ENCODE measurements around the gene SMAGP.
"Not testable (repeated sequence)": the region's sequence is repeated elsewhere in the genome, so short reads cannot be mapped to it uniquely, and the experiment has no call there.

SMAGP gene

DNA sequence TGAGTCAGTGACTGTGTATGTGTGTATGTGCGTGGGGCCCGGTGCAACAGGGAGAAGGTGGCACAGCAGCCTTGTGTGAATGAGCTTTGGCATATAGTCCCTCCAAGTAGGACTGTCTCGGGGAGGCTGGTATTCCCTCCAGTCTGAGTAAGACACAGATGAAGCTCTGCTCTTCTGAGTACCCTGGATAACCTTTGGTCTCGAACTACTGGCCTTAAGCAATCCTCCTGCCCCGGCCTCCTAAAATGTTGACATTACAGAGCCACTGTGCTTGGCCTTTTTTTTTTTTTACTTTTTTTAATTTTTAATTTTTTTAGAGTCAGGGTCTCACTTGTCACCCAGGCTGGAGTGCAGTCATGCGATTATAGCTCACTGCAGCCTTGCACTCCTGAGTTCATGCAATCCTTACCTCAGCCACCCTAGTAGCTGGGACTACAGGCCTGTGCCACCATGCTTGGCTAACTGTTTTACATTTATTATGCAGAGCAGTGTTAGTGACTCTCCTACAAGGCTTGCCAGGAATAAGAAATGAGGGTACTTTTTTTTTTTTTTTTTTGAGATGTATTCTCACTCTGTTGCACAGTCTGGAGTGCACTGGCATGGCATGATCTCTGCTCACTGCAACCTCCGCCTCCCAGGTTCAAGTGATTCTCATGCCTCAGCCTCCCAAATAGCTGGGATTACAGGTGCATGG, 41.0 kb downstream of the SMAGP start:
- DNase-seq (ENCODE audit: low read depth) = no peak
- H3K4me3 ChIP-seq (ENCODE audit: low read depth, low read length) = no peak overlapping the region
- TF ChIP-seq, protein P1, sequence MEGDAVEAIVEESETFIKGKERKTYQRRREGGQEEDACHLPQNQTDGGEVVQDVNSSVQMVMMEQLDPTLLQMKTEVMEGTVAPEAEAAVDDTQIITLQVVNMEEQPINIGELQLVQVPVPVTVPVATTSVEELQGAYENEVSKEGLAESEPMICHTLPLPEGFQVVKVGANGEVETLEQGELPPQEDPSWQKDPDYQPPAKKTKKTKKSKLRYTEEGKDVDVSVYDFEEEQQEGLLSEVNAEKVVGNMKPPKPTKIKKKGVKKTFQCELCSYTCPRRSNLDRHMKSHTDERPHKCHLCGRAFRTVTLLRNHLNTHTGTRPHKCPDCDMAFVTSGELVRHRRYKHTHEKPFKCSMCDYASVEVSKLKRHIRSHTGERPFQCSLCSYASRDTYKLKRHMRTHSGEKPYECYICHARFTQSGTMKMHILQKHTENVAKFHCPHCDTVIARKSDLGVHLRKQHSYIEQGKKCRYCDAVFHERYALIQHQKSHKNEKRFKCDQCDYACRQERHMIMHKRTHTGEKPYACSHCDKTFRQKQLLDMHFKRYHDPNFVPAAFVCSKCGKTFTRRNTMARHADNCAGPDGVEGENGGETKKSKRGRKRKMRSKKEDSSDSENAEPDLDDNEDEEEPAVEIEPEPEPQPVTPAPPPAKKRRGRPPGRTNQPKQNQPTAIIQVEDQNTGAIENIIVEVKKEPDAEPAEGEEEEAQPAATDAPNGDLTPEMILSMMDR (conservative IDR thresholded peaks at IDR 0.05; ENCODE audit: low read depth, low read length) = no peak

DNA sequence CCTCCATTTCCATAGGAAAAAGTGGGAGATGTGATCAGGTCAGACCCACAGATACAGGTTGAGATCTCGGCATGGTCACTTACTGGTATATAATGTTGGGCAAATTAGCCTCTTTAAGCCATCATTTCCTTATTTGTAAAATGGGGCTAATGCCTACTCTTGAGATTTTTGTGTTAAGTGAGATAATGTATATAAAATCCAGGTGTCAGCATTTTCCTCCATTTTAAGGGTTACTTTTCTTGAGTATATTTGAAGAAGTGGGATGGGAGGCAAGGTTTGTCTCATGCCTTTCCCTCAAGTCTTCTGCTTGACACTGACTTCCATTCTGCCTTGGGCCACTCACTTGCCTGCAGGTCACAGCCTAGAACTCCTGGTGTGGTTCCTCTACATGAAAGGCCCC, 42.3 kb downstream of the SMAGP start:
- no peak overlapping the region for H3K4me3 ChIP-seq (ENCODE audit: low read depth, low read length)
- DNase-seq (ENCODE audit: low read depth) = no peak
- TF ChIP-seq, protein P1 (conservative IDR thresholded peaks at IDR 0.05; ENCODE audit: low read depth, low read length) = no peak

DNA sequence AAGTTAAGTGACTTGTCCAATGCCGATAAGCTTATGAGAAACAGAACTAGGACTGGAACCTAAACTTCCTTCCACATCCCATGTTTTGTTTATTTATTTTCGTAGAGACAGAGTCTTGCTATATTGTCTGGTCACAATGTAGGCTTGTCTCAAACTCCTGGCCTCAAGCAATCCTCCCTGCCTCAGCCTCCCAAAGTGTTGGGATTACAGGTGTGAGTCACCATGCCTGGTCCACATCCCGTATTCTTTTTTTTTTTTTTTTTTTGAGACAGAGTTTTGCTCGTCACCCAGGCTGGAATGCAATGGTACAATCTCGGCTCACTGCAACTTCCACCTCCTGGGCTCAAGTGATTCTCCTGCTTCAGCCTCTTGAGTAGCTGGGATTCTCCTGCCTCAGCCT, 43.1 kb downstream of the SMAGP start:
- not testable (repeated sequence) for DNase-seq (ENCODE audit: low read depth); H3K4me3 ChIP-seq (ENCODE audit: low read depth, low read length)

DNA sequence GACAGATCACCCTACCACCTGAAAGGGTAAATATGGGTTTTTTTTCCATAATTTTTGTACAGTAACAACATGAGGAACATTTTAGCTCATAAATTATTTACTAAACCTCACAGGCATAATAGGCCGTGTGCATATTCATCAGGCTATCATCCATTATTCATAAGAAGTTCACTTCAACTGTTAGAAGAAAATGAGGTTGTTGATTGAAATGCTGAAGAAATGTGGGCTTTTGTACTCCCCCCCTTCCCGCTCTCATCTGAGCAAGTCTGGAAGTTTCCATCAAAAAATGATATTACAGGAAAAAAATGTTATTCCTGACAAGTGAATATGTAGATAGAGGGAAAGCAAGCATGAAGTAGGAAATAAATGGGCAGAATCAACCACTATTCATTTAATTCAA, 44.4 kb downstream of the SMAGP start:
- no peak overlapping the region for H3K4me3 ChIP-seq (ENCODE audit: low read depth, low read length)
- TF ChIP-seq, protein P1 (conservative IDR thresholded peaks at IDR 0.05; ENCODE audit: low read depth, low read length) = no peak
- no peak for DNase-seq (ENCODE audit: low read depth)

DNA sequence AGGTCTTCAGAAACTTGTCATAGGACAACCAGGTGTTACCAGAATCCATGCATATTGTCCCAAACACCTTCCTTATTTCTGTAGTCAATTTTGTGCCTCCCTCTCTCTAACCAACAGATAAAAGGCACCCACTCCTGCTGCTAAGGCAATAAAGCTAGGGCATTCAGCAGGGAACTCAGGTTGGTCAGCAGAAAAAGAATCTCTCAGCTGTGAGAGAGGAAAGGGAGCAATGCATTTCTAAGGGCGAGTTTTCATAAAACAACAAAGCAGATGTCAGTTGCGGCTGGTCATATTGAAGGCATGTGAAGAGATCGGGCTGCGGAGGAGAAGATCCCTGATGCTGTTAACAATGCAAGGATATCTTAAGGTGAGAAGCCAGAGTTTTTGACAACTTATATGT, 45.0 kb downstream of the SMAGP start:
- H3K4me3 ChIP-seq (ENCODE audit: low read depth, low read length) = no peak overlapping the region
- no peak for DNase-seq (ENCODE audit: low read depth)
- TF ChIP-seq, protein P1 (conservative IDR thresholded peaks at IDR 0.05; ENCODE audit: low read depth, low read length) = no peak

DNA sequence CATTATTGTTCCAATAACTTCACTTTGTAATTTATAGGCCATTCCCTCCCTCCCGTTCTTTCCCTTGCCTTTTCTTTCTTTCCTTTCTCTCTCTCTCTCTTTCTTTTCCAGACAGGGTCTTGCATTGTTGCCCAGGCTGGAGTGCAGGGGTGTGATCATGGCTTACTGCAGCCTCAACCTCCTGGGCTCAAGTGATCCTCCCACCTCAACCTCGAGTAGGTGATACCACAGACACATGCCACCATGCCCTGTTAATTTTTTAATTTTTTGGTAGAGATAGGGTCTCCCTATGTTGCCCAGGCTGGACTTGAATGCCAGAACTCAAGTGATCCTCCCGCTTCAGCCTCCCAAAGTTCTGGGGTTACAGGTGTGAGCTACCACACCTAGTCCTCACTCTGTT, 45.6 kb downstream of the SMAGP start:
- DNase-seq (ENCODE audit: low read depth) = no peak
- no peak overlapping the region for H3K4me3 ChIP-seq (ENCODE audit: low read depth, low read length)
- TF ChIP-seq, protein P1 (conservative IDR thresholded peaks at IDR 0.05; ENCODE audit: low read depth, low read length) = no peak

DNA sequence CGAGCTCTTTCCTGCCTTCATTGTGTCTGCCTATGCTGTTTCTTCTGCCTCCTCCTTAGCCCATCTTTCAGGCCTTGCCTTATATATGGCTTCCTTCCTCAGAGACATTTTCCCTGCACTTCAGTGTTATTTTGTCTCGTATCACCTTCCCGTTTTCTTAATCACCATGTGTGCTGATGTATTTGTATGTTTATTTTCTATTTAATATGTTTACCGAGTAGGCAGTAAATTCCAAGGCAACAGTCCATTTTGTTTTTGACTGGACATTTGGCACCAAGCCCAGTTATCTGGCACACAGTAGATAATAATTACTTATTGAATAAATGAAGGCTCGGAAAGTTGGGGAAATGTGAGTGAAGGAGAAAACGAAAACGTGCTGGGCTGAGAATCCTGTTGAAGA, 47.8 kb downstream of the SMAGP start:
- TF ChIP-seq, protein P1 (conservative IDR thresholded peaks at IDR 0.05; ENCODE audit: low read depth, low read length) = no peak
- no peak for DNase-seq (ENCODE audit: low read depth)

DNA sequence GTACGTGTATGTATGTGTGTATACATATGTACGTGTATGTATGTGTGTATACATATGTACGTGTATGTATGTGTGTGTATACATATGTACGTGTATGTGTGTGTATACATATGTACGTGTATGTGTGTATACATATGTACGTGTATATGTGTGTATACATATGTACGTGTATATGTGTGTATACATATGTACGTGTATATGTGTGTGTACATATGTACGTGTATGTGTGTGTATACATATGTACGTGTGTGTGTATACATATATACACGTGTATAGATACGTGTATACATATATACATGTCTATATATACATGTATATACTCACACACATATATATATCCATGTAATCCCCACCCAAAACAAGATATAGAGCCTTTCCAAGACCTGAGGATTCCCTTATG, 50.4 kb downstream of the SMAGP start:
- DNase-seq (ENCODE audit: low read depth); H3K4me3 ChIP-seq (ENCODE audit: low read depth, low read length): not testable (repeated sequence)

More for the DNA sequence above, 47.8 kb downstream of the SMAGP start:
- no peak overlapping the region for H3K4me3 ChIP-seq (ENCODE audit: low read depth, low read length)
